NCI-H2029 treated with DMSO at 0.1 percent for 48 hours (cell line): Measurements from ENCODE around the gene LAD1.

Experiments used
- DNase-seq: peaks from one replicate; lab custom pipeline; 2025; lab: John Stamatoyannopoulos, UW

Gene LAD1

GRCh38 chr1:201361652-201362504, 37.2 kb downstream of the LAD1 start:
- DNase-seq: no peak

GRCh38 chr1:201360901-201361651, 38.0 kb downstream of the LAD1 start:
- DNase-seq: no peak

GRCh38 chr1:201360486-201360885, 38.6 kb downstream of the LAD1 start:
- DNase-seq: no peak

- no peak for DNase-seq
These were observed 39.3 kb downstream of the LAD1 start for GRCh38 chr1:201359873-201360210.

- DNase-seq: no peak
These were observed 39.9 kb downstream of the LAD1 start for GRCh38 chr1:201359031-201359872.

GRCh38 chr1:201358596-201358995, 40.5 kb downstream of the LAD1 start:
- no peak for DNase-seq

DNA sequence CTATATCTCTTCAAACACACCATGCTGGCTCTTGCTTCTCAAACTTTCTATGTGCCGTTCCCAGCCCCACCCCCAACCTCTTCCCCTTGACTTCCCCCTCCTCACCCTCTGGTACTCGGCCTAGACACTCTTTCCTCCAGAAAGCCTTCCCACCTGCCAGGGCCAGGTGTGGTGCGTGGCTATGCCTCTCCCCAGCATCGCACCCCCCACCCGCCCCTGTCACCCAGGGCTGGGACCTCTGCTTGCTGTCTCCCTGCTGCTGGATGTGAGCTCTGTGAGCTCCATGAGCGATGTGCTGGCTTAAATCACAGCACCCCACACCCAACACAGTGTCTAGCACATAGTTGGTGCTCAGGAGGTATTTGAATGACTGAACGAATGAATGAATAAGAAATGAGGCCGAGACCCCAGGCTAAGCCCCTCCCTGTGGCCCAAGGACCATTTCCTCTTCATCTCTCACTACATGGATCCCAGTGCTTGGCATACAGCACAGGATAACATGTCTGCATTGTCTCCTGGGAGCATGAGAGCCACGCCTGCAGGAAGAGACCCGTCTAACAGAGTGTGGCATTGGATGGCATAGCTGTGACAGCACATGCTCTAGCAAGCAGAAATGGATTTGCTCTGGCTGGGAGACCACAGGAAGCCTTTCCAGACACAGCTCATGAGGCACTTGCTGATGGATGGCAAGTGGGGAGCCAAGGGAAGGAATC, 41.3 kb downstream of the LAD1 start:
- no peak for DNase-seq

DNA sequence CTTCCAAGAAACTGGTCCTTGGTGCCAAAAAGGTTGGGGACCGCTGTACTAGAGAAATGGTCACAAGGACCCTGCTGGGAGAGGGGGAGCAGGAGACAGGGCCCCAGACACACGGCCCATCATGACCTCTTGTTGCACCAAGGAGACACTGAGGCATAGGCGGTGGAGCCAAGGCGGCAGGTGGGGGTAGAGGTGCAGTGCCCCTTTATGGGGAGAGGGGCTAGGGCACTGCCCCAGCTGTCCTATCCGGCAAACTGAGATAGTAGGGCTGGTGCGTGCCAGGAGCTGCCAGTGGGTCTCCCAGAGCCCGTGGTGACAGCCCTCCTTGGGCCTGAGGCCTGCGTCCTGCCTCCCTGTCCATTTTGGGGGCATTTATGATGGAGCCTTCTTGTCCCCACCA, 41.9 kb downstream of the LAD1 start:
- no peak for DNase-seq

DNA sequence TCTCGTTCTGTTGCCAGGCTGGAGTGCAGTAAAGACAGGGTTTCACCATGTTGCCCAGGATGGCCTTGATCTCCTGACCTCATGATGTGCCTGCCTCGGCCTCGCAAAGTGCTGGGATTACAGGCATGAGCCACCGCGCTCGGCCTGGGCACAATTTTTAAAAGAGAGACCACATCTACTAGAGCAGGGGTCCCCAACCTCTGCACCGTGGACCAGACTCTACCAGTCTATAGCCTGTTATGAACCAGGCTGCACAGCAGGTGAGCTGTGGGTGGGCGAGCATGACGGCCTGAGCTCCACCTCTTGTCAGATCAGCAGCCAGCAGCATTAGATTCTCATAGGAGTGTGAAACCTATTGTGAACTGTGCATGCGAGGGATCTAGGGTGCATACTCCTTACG, 42.4 kb downstream of the LAD1 start:
- no peak for DNase-seq

DNA sequence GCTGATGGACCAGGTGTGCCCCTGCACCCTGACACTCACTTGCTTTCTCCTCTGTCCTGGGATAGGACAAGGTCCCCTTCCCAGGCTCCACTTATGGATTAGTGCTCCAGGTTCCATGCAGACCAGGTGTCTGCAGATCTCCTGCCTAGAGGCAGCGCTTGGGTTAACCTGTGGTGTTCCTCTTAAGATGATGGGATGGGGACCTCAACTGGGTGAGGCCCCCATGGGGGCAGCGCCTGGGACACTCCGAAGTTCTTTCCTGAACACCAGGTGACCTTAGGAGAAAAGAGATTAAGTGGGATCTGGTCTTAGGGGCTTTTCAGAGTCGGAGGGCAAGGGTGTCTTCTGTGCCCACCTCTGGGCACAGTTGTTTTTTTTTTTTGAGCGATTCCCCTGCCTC, 42.9 kb downstream of the LAD1 start:
- DNase-seq: no peak

- DNase-seq: no peak
These were observed 43.7 kb downstream of the LAD1 start for GRCh38 chr1:201355471-201355870.

GRCh38 chr1:201354901-201355295, 44.2 kb downstream of the LAD1 start:
- DNase-seq: no peak

- no peak for DNase-seq
These were observed 44.8 kb downstream of the LAD1 start for GRCh38 chr1:201354151-201354900.

- no peak for DNase-seq
These were observed 45.8 kb downstream of the LAD1 start for GRCh38 chr1:201353186-201353940.

DNA sequence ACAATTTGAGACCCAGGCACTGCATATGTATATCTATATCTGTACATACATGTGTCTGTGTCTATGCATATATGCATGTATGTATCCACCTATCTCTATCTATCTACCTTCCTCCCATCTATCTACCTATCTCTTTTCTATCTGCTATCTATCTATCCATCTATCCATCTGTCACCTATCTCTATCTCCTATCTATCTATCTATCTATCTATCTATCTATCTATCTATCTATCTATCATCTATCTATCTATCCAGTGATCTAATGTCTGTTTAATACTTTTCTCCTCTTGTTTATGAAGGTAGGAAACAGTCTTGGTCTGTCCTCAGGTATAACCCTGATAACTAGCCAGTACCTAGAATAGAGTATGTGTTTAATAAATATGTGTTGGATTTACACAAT, 47.5 kb downstream of the LAD1 start:
- no peak for DNase-seq

GRCh38 chr1:201350884-201351283, 48.2 kb downstream of the LAD1 start:
- no peak for DNase-seq

DNA sequence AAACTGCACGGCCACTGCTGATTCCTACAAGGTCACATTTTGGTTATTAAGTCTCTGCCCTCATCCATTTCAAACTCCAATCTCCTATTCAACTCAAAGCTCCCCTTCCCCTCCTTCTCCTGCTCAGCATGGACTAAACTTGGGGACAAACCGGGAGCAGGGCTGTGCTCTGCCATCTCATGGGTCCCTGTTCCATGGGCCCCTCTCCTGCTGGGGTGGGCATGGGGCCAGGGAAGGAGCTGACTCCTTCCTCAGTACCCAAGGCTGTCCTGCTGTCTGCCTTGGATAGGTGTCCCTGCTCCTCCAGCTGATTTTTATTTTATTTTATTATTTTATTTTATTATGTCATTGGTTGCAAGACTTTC, 48.8 kb downstream of the LAD1 start:
- no peak for DNase-seq

DNA sequence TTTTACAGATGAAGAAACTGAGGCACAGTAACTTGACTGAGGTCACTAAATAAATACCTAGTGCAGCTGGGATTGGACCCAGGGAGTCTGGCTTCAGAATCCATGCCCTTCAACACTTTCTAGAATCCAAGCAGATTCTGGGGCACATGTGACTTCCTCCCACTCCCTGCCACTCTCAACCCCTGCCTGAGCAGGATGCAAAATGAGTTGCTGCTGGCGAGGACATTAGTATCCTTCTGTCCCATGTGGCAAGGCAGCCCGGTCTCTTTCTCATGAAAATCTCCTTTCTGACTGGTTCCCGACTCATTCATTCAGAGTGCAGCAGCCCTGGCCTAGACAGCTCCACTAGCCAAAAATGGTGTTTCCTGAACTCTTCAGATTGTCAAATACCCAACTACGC, 50.0 kb downstream of the LAD1 start:
- DNase-seq: no peak

- no peak for DNase-seq
These were observed 50.9 kb downstream of the LAD1 start for GRCh38 chr1:201348211-201348566.

DNA sequence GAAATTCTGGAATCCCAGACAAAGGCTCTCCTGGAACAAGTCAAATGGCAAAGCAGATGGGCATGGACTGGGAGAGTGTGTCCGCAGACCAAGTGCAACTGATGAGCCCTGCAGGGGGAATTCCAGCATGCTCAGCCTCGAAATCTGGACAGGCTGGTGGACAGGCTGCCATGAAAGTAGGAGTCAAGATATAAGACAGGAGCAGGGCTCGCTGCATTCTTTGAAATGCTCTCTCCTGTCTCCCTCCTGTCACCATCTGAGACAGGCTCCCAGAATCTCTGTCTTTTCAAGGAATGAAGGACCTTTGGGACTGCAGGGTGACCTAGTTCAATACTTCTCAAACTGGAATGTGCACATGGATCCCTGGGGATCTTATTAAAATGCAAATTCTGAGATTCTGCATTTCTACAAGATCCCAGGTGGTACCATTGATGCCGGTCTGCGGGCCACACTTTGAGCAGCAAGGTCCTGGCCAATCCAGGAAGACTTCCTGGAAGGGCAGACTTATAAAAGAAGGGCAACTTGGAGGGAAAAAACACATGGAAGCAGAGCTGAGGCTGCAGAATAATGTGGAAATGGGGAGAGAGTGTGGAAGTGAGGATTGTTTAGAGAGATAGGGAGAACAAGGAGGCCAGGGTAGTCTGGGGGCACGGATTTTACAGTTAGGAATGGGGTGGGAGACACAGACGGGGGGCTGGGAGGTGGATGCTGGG, 51.5 kb downstream of the LAD1 start:
- DNase-seq: no peak
